SK-N-SH (cell line): Measurements from ENCODE around the gene EPB41L3.

Experiments
- EZH2phosphoT487 ChIP-seq: fragments of 200-600 bp; sonication (generic); IDR thresholded peaks from 2 replicates; pipeline ENCODE4 v1.6.1; 2017; ENCODE audit warnings: low read depth, mixed run types, mild to moderate bottlenecking, antibody characterized with exemption, moderate library complexity, borderline replicate concordance
- FOXJ3 ChIP-seq: sonication (generic); formaldehyde crosslinking; IDR thresholded peaks from 2 replicates; pipeline ENCODE4 v1.5.1; 2020; ENCODE audit warnings: mild to moderate bottlenecking, missing genetic modification reagents
- GABPA ChIP-seq: IDR thresholded peaks from 2 replicates; pipeline ENCODE4 v1.4.0; 2012; ENCODE audit warnings: low read depth, mild to moderate bottlenecking
- NFIC ChIP-seq: IDR thresholded peaks from 2 replicates; pipeline ENCODE4 v1.4.0; 2012; ENCODE audit warnings: borderline replicate concordance
- POLR2AphosphoS5 ChIP-seq: IDR thresholded peaks from 2 replicates; pipeline ENCODE4 v1.6.1; 2012; ENCODE audit warnings: low read depth, low read length
- RAD21 ChIP-seq: IDR thresholded peaks from 2 replicates; pipeline ENCODE4 v1.6.1; 2012; ENCODE audit warnings: mild to moderate bottlenecking, low read length
- RFX5 ChIP-seq: IDR thresholded peaks from 2 replicates; pipeline ENCODE4 v1.6.1; 2012; ENCODE audit warnings: mild to moderate bottlenecking, improper control_type of control experiment, low read length
- SMC3 ChIP-seq: IDR thresholded peaks from 2 replicates; pipeline ENCODE4 v1.6.1; 2012; ENCODE audit warnings: low read depth, low read length, improper control_type of control experiment
- TAF1 ChIP-seq: IDR thresholded peaks from 2 replicates; pipeline ENCODE4 v1.6.1; 2012; ENCODE audit warnings: low read depth, mild to moderate bottlenecking, low read length, moderate library complexity, borderline replicate concordance
- USF1 ChIP-seq: IDR thresholded peaks from 2 replicates; pipeline ENCODE4 v1.4.0; 2012; ENCODE audit warnings: low read depth, borderline replicate concordance
- YY1 ChIP-seq: IDR thresholded peaks from 2 replicates; pipeline ENCODE4 v1.4.0; 2012; ENCODE audit warnings: low read depth, mild to moderate bottlenecking
- TF ChIP-seq, protein P1 (sequence below): fragments of 200-600 bp; sonication (generic); IDR thresholded peaks from 2 replicates; pipeline ENCODE4 v1.6.1; 2017; ENCODE audit warnings: antibody characterized with exemption, mild to moderate bottlenecking, moderate library complexity
- TF ChIP-seq, protein P2 (sequence below): fragments of 150-350 bp; IDR thresholded peaks from 2 replicates; pipeline ENCODE4 v1.6.1; 2017; ENCODE audit warnings: antibody characterized with exemption, low read length, low read depth, borderline replicate concordance

- no peak for TF ChIP-seq NFIC
- TF ChIP-seq EZH2phosphoT487, result no peak
- no peak for TF ChIP-seq POLR2AphosphoS5
- TF ChIP-seq, protein P1, sequence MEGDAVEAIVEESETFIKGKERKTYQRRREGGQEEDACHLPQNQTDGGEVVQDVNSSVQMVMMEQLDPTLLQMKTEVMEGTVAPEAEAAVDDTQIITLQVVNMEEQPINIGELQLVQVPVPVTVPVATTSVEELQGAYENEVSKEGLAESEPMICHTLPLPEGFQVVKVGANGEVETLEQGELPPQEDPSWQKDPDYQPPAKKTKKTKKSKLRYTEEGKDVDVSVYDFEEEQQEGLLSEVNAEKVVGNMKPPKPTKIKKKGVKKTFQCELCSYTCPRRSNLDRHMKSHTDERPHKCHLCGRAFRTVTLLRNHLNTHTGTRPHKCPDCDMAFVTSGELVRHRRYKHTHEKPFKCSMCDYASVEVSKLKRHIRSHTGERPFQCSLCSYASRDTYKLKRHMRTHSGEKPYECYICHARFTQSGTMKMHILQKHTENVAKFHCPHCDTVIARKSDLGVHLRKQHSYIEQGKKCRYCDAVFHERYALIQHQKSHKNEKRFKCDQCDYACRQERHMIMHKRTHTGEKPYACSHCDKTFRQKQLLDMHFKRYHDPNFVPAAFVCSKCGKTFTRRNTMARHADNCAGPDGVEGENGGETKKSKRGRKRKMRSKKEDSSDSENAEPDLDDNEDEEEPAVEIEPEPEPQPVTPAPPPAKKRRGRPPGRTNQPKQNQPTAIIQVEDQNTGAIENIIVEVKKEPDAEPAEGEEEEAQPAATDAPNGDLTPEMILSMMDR, result no peak
- TF ChIP-seq RFX5, result no peak
- TF ChIP-seq FOXJ3, result no peak
- no peak for TF ChIP-seq USF1
- TF ChIP-seq, protein P2, sequence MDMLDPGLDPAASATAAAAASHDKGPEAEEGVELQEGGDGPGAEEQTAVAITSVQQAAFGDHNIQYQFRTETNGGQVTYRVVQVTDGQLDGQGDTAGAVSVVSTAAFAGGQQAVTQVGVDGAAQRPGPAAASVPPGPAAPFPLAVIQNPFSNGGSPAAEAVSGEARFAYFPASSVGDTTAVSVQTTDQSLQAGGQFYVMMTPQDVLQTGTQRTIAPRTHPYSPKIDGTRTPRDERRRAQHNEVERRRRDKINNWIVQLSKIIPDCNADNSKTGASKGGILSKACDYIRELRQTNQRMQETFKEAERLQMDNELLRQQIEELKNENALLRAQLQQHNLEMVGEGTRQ, result no peak
- TF ChIP-seq YY1, result no peak
- TF ChIP-seq SMC3, result no peak
- no peak for TF ChIP-seq GABPA
- TF ChIP-seq TAF1, result no peak
- no peak for TF ChIP-seq RAD21
Measured at GRCh38 chr18:5434425-5434824, 109.4 kb downstream of the EPB41L3 start.
